ENCODE data around the gene HNMT.
"Not testable (repeated sequence)": the region's sequence is repeated elsewhere in the genome, so short reads cannot be mapped to it uniquely, and the experiment has no call there.

Gene HNMT

GRCh38 chr2:138035608-138036217 lies 71.4 kb downstream of the HNMT start:
- no peak for DNase-seq (ENCODE audit: low read depth)
- H3K4me3 ChIP-seq (ENCODE audit: low read depth, low read length): no peak overlapping the region

GRCh38 chr2:138036522-138036921 lies 72.2 kb downstream of the HNMT start:
- no peak overlapping the region for H3K4me3 ChIP-seq (ENCODE audit: low read depth, low read length)
- DNase-seq (ENCODE audit: low read depth): no peak
- TF ChIP-seq CTCF (IDR thresholded peaks at IDR 0.05; ENCODE audit: low read depth, low read length, missing control alignments): no peak

More at GRCh38 chr2:138035608-138036217, 71.4 kb downstream of the HNMT start:
- no peak for TF ChIP-seq CTCF (IDR thresholded peaks at IDR 0.05; ENCODE audit: low read depth, low read length, missing control alignments)

- DNase-seq (ENCODE audit: low read depth): no peak
- no peak for TF ChIP-seq CTCF (IDR thresholded peaks at IDR 0.05; ENCODE audit: low read depth, low read length, missing control alignments)
- no peak overlapping the region for H3K4me3 ChIP-seq (ENCODE audit: low read depth, low read length)
Observed at GRCh38 chr2:138037090-138037489, 72.8 kb downstream of the HNMT start.

- TF ChIP-seq CTCF (IDR thresholded peaks at IDR 0.05; ENCODE audit: low read depth, low read length, missing control alignments): no peak
- no peak for DNase-seq (ENCODE audit: low read depth)
- H3K4me3 ChIP-seq (ENCODE audit: low read depth, low read length): no peak overlapping the region
Observed at GRCh38 chr2:138040616-138041015, 76.3 kb downstream of the HNMT start.

GRCh38 chr2:138042311-138042710 lies 78.0 kb downstream of the HNMT start:
- no peak for TF ChIP-seq CTCF (IDR thresholded peaks at IDR 0.05; ENCODE audit: low read depth, low read length, missing control alignments)
- no peak overlapping the region for H3K4me3 ChIP-seq (ENCODE audit: low read depth, low read length)
- no peak for DNase-seq (ENCODE audit: low read depth)

- H3K4me3 ChIP-seq (ENCODE audit: low read depth, low read length); DNase-seq (ENCODE audit: low read depth): not testable (repeated sequence)
Observed at GRCh38 chr2:138043588-138043987, 79.3 kb downstream of the HNMT start.

GRCh38 chr2:138058427-138058826 lies 94.2 kb downstream of the HNMT start:
- no peak for TF ChIP-seq CTCF (IDR thresholded peaks at IDR 0.05; ENCODE audit: low read depth, low read length, missing control alignments)
- H3K4me3 ChIP-seq (ENCODE audit: low read depth, low read length): no peak overlapping the region

More at GRCh38 chr2:138058427-138058826, 94.2 kb downstream of the HNMT start:
- DNase-seq (ENCODE audit: low read depth): no peak
